GM12878 (cell line): ENCODE results near the gene NPR2. TPM values are rescaled to one million over a fixed set of nuclear protein-coding genes. Genes with fewer than 3 reads are reported as not detected.

Source experiments
- DPF2 ChIP-seq: fragments of 450-650 bp; IDR thresholded peaks from 2 replicates; pipeline ENCODE4 v1.6.1; 2017; ENCODE audit warnings: mild to moderate bottlenecking
- ESRRA ChIP-seq: IDR thresholded peaks from 2 replicates; pipeline ENCODE4 v1.6.1; 2012; ENCODE audit warnings: mild to moderate bottlenecking, low read length, improper control_type of control experiment
- GABPA ChIP-seq: IDR thresholded peaks from 2 replicates; pipeline ENCODE4 v1.6.1; 2014; ENCODE audit warnings: antibody characterized with exemption, low read depth, mild to moderate bottlenecking, inconsistent platforms
- LARP7 ChIP-seq: fragments of 450-650 bp; IDR thresholded peaks from 2 replicates; pipeline ENCODE4 v1.6.1; 2017; ENCODE audit warnings: mild to moderate bottlenecking
- MTA2 ChIP-seq: fragments of 450-650 bp; IDR thresholded peaks from 2 replicates; pipeline ENCODE4 v1.6.1; 2016; ENCODE audit warnings: low read depth, mild to moderate bottlenecking, moderate library complexity
- MXI1 ChIP-seq: fragments of 150-350 bp; IDR thresholded peaks from 2 replicates; pipeline ENCODE4 v1.6.1; 2011; ENCODE audit warnings: low read depth, mild to moderate bottlenecking, inconsistent platforms, low read length, improper control_type of control experiment
- NR2F1 ChIP-seq: fragments of 450-650 bp; conservative IDR thresholded peaks from 2 replicates; pipeline ENCODE4 v1.6.1; 2017; ENCODE audit warnings: mild to moderate bottlenecking
- POLR2A ChIP-seq: IDR thresholded peaks from 2 replicates; pipeline ENCODE4 v1.6.1; 2011; ENCODE audit warnings: low read depth, mild to moderate bottlenecking, low read length
- RELA ChIP-seq: fragments of 450-650 bp; IDR thresholded peaks from 2 replicates; pipeline ENCODE4 v1.8.0; 2014; ENCODE audit warnings: borderline replicate concordance; ENCODE audit not compliant: partially characterized antibody
- RUNX3 ChIP-seq: IDR thresholded peaks from 2 replicates; pipeline ENCODE4 v1.6.1; 2012; ENCODE audit warnings: low read length, inconsistent platforms
- SMARCA5 ChIP-seq: fragments of 450-650 bp; IDR thresholded peaks from 2 replicates; pipeline ENCODE4 v1.6.1; 2017; ENCODE audit warnings: mild to moderate bottlenecking
- SPI1 ChIP-seq: IDR thresholded peaks from 2 replicates; pipeline ENCODE4 v1.6.1; 2011; ENCODE audit warnings: low read depth, mild to moderate bottlenecking, low read length, moderate library complexity, borderline replicate concordance; ENCODE audit not compliant: insufficient read depth
- TAF1 ChIP-seq: IDR thresholded peaks from 2 replicates; pipeline ENCODE4 v1.6.1; 2011; ENCODE audit warnings: mild to moderate bottlenecking, low read depth, low read length, borderline replicate concordance
- TCF3 ChIP-seq: IDR thresholded peaks from 2 replicates; pipeline ENCODE4 v1.6.1; 2012; ENCODE audit warnings: low read depth, mild to moderate bottlenecking, low read length, borderline replicate concordance; ENCODE audit not compliant: insufficient read depth
- ZNF207 ChIP-seq: fragments of 450-650 bp; IDR thresholded peaks from 2 replicates; pipeline ENCODE4 v1.6.1; 2014; ENCODE audit warnings: antibody characterized with exemption, mild to moderate bottlenecking, borderline replicate concordance
- polyA plus RNA-seq, 11 experiments: library from polyadenylated mRNA; depleted of rRNA in 4 of 11; unstranded in 6 of 11; stranded (reverse) in 5 of 11; fragments of >200 nt; fragmentation: Nextera tagmentation in 4 of 11; fragmentation: Illumina TruSeq in 1 of 11; extraction: Ambion mirVana in 4 of 11; extraction: Trizol in 1 of 11; gene quantifications; 1 replicate in 1 of 11; 2 replicates in 10 of 11; pipeline versions ENCODE4 v1.2.1 to v1.2.3, GENCODE V29; 2011 to 2016; ENCODE audit warnings: inconsistent platforms in 2 of 11, missing spikeins in 2 of 11, low read depth in 1 of 11
- total RNA-seq, 4 experiments: library from RNA; depleted of rRNA in 3 of 4; stranded (reverse); fragments of >200 nt in 3 of 4; fragmentation: Illumina TruSeq in 1 of 4; extraction: Trizol in 1 of 4; gene quantifications; 2 replicates each; pipeline versions ENCODE4 v1.2.1 to v1.2.3, GENCODE V29; 2013 to 2021
- TF ChIP-seq, protein P1 (sequence below): fragments of 450-650 bp; IDR thresholded peaks from 2 replicates; pipeline ENCODE4 v1.6.1; 2016; ENCODE audit warnings: mild to moderate bottlenecking
- TF ChIP-seq, protein P2 (sequence below): fragments of 450-650 bp; IDR thresholded peaks from 2 replicates; pipeline ENCODE4 v1.6.1; 2016; ENCODE audit warnings: mild to moderate bottlenecking, moderate library complexity, borderline replicate concordance
- TF ChIP-seq, protein P3 (sequence below): IDR thresholded peaks from 2 replicates; pipeline ENCODE4 v1.6.1; 2012; ENCODE audit warnings: improper control_type of control experiment, low read depth, low read length; ENCODE audit not compliant: insufficient replicate concordance

Gene NPR2
- total and polyA plus RNA-seq, 10 of the 15 experiments (the other 5 are each of a cell fraction or from before 2014, with no cell fraction given), result 2.0 to 20.9 (median 6.8) TPM

DNA sequence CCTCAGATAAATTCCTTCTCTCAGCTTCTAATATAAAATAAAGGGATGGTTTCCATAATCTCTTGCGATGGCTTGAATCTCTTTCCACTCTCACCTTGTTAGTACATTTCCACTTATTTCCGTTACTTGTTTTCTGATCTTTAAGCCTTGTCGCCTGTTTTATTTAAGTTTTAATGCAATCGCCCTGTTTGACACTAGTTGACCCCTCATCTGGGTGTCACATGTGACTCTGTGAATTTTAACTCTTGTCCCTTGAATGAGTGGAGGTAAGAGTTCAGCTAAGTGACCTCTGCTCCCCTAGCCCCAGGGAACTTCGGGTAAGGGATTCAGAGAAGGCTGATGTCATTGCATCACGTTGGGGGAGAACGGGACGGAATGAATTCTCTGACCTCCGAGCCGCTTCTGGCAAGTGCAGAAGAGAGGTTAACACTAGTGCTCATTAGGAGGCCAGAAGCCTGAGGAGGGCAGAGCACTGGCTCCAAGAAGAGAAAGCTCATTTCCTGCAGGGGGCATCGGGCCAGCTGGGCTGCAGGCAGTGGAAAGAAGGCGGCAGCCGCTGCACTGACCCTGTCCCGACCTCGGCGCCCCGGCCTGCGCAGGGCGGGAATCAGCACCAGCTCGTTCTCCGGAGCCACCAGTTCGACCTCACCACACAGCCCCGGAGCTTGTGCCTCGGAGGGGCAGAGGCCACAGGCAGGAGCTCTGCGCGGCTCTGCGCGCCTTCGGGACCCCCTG lies 22.9 kb downstream of the NPR2 start (continued):
- TF ChIP-seq, protein P1, sequence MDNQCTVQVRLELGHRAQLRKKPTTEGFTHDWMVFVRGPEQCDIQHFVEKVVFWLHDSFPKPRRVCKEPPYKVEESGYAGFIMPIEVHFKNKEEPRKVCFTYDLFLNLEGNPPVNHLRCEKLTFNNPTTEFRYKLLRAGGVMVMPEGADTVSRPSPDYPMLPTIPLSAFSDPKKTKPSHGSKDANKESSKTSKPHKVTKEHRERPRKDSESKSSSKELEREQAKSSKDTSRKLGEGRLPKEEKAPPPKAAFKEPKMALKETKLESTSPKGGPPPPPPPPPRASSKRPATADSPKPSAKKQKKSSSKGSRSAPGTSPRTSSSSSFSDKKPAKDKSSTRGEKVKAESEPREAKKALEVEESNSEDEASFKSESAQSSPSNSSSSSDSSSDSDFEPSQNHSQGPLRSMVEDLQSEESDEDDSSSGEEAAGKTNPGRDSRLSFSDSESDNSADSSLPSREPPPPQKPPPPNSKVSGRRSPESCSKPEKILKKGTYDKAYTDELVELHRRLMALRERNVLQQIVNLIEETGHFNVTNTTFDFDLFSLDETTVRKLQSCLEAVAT, result 0 out of 2 replicates have a peak, but pooled peaks have one; percentile 19
- TF ChIP-seq, protein P2, sequence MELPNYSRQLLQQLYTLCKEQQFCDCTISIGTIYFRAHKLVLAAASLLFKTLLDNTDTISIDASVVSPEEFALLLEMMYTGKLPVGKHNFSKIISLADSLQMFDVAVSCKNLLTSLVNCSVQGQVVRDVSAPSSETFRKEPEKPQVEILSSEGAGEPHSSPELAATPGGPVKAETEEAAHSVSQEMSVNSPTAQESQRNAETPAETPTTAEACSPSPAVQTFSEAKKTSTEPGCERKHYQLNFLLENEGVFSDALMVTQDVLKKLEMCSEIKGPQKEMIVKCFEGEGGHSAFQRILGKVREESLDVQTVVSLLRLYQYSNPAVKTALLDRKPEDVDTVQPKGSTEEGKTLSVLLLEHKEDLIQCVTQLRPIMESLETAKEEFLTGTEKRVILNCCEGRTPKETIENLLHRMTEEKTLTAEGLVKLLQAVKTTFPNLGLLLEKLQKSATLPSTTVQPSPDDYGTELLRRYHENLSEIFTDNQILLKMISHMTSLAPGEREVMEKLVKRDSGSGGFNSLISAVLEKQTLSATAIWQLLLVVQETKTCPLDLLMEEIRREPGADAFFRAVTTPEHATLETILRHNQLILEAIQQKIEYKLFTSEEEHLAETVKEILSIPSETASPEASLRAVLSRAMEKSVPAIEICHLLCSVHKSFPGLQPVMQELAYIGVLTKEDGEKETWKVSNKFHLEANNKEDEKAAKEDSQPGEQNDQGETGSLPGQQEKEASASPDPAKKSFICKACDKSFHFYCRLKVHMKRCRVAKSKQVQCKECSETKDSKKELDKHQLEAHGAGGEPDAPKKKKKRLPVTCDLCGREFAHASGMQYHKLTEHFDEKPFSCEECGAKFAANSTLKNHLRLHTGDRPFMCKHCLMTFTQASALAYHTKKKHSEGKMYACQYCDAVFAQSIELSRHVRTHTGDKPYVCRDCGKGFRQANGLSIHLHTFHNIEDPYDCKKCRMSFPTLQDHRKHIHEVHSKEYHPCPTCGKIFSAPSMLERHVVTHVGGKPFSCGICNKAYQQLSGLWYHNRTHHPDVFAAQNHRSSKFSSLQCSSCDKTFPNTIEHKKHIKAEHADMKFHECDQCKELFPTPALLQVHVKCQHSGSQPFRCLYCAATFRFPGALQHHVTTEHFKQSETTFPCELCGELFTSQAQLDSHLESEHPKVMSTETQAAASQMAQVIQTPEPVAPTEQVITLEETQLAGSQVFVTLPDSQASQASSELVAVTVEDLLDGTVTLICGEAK, result no peak
- TF ChIP-seq RELA, result no peak
- TF ChIP-seq LARP7, result peak; percentile 81; the same call in 1 of the 2 replicates
- no peak for TF ChIP-seq TAF1
- TF ChIP-seq, protein P3, sequence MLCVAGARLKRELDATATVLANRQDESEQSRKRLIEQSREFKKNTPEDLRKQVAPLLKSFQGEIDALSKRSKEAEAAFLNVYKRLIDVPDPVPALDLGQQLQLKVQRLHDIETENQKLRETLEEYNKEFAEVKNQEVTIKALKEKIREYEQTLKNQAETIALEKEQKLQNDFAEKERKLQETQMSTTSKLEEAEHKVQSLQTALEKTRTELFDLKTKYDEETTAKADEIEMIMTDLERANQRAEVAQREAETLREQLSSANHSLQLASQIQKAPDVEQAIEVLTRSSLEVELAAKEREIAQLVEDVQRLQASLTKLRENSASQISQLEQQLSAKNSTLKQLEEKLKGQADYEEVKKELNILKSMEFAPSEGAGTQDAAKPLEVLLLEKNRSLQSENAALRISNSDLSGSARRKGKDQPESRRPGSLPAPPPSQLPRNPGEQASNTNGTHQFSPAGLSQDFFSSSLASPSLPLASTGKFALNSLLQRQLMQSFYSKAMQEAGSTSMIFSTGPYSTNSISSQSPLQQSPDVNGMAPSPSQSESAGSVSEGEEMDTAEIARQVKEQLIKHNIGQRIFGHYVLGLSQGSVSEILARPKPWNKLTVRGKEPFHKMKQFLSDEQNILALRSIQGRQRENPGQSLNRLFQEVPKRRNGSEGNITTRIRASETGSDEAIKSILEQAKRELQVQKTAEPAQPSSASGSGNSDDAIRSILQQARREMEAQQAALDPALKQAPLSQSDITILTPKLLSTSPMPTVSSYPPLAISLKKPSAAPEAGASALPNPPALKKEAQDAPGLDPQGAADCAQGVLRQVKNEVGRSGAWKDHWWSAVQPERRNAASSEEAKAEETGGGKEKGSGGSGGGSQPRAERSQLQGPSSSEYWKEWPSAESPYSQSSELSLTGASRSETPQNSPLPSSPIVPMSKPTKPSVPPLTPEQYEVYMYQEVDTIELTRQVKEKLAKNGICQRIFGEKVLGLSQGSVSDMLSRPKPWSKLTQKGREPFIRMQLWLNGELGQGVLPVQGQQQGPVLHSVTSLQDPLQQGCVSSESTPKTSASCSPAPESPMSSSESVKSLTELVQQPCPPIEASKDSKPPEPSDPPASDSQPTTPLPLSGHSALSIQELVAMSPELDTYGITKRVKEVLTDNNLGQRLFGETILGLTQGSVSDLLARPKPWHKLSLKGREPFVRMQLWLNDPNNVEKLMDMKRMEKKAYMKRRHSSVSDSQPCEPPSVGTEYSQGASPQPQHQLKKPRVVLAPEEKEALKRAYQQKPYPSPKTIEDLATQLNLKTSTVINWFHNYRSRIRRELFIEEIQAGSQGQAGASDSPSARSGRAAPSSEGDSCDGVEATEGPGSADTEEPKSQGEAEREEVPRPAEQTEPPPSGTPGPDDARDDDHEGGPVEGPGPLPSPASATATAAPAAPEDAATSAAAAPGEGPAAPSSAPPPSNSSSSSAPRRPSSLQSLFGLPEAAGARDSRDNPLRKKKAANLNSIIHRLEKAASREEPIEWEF, result no peak
- TF ChIP-seq MTA2, result no peak
- no peak for TF ChIP-seq SPI1
- no peak; the same call in 1 of the 2 replicates for TF ChIP-seq RUNX3
- TF ChIP-seq GABPA, result 0 out of 2 replicates have a peak, but pooled peaks have one; percentile 2
- 0 out of 2 replicates have a peak, but pooled peaks have one; percentile 47 for TF ChIP-seq ZNF207
- TF ChIP-seq SMARCA5, result 0 out of 2 replicates have a peak, but pooled peaks have one; percentile 77
- no peak for TF ChIP-seq ESRRA
- TF ChIP-seq DPF2, result 0 out of 2 replicates have a peak, but pooled peaks have one; percentile 78
- peak; percentile 65; the same call in 1 of the 2 replicates for TF ChIP-seq TCF3
- peak; percentile 86; the same call in 1 of the 2 replicates for TF ChIP-seq NR2F1
- TF ChIP-seq POLR2A, result no peak
- no peak for TF ChIP-seq MXI1
